GM21825 (cell line): ENCODE measurements around the gene SNHG17.
"Not testable (repeated sequence)": the region's sequence is repeated elsewhere in the genome, so short reads cannot be mapped to it uniquely, and the experiment has no call there.

ENCODE experiments used
- ATAC-seq: cut with Tn5 transposase; IDR thresholded peaks from one replicate; pipeline ENCODE4 v1.9.1; 2021; ENCODE audit warnings: mild to moderate bottlenecking, moderate library complexity; ENCODE audit not compliant: unreplicated experiment

The SNHG17 gene

GRCh38 chr20:38434770-38435554 lies at the start of gene SNHG17:
Gene SNHG17, minus strand, starts transcription at chr20:38435328.
- ATAC-seq = peak; percentile 59

- no peak for ATAC-seq
Observed at GRCh38 chr20:38479596-38479995, 44.5 kb upstream of the SNHG17 start.

GRCh38 chr20:38477747-38478146 lies 42.6 kb upstream of the SNHG17 start:
- no peak for ATAC-seq

GRCh38 chr20:38473367-38473795 lies 38.3 kb upstream of the SNHG17 start:
- ATAC-seq = peak; percentile 3

- ATAC-seq = peak; percentile 91
Observed at GRCh38 chr20:38472513-38473366, 37.6 kb upstream of the SNHG17 start, which contains the start of gene RALGAPB. Gene RALGAPB, plus strand, starts transcription at chr20:38472843. Its CDS starts 15,590 bp downstream, at chr20:38488433.

GRCh38 chr20:38471987-38472512 lies 36.9 kb upstream of the SNHG17 start:
- ATAC-seq = no peak

- ATAC-seq = no peak
Observed at GRCh38 chr20:38471245-38471644, 36.1 kb upstream of the SNHG17 start.

GRCh38 chr20:38466983-38467382 lies 31.9 kb upstream of the SNHG17 start:
- ATAC-seq = no peak

- no peak for ATAC-seq
Observed at GRCh38 chr20:38466171-38466570, 31.0 kb upstream of the SNHG17 start.

- ATAC-seq = not testable (repeated sequence)
Observed at GRCh38 chr20:38461569-38461968, 26.4 kb upstream of the SNHG17 start.

- not testable (repeated sequence) for ATAC-seq
Observed at GRCh38 chr20:38461167-38461566, 26.0 kb upstream of the SNHG17 start.

- not testable (repeated sequence) for ATAC-seq
Observed at GRCh38 chr20:38460631-38461030, 25.5 kb upstream of the SNHG17 start.

GRCh38 chr20:38460040-38460623 lies 25.0 kb upstream of the SNHG17 start:
- ATAC-seq = no peak

GRCh38 chr20:38458314-38458713 lies 23.2 kb upstream of the SNHG17 start:
- ATAC-seq = no peak

- ATAC-seq = no peak
Observed at GRCh38 chr20:38454556-38455473, 19.7 kb upstream of the SNHG17 start.

GRCh38 chr20:38453941-38454340 lies 18.8 kb upstream of the SNHG17 start:
- ATAC-seq = peak; percentile 74

- no peak for ATAC-seq
Observed at GRCh38 chr20:38452880-38453624, 17.9 kb upstream of the SNHG17 start.

- no peak for ATAC-seq
Observed at GRCh38 chr20:38450412-38450975, 15.4 kb upstream of the SNHG17 start.

- no peak for ATAC-seq
Observed at GRCh38 chr20:38449046-38449445, 13.9 kb upstream of the SNHG17 start.
